H9 (cell line): Measurements from ENCODE around the gene SRGAP3. TPM values are rescaled to one million over a fixed set of nuclear protein-coding genes. Genes with fewer than 3 reads are reported as not detected.

Experiments
- DNase-seq: peaks from one replicate; pipeline ENCODE4 v3.0.0-alpha.2; 2017
- H2AFZ ChIP-seq: one replicate; pipeline ENCODE4 v1.6.1; 2013; ENCODE audit warnings: mild to moderate bottlenecking, low read length, control low read depth, moderate library complexity
- H2AK5ac ChIP-seq: 2 replicates; pipeline ENCODE4 v1.6.1; 2013; ENCODE audit warnings: low read length, control low read depth, mixed read lengths; ENCODE audit not compliant: insufficient read length
- H2BK120ac ChIP-seq: one replicate; pipeline ENCODE4 v1.6.1; 2013; ENCODE audit warnings: low read depth, mild to moderate bottlenecking, low read length, control low read depth, inconsistent platforms; ENCODE audit not compliant: poor library complexity, severe bottlenecking
- H2BK12ac ChIP-seq: 2 replicates; pipeline ENCODE4 v1.6.1; 2013; ENCODE audit warnings: low read length, control low read depth, mixed read lengths, low read depth; ENCODE audit not compliant: insufficient read length
- H2BK15ac ChIP-seq: 2 replicates; pipeline ENCODE4 v1.6.1; 2013; ENCODE audit warnings: low read depth, low read length, control low read depth
- H2BK20ac ChIP-seq: one replicate; pipeline ENCODE4 v1.6.1; 2013; ENCODE audit warnings: low read depth, mild to moderate bottlenecking, low read length, control low read depth, inconsistent platforms; ENCODE audit not compliant: poor library complexity, severe bottlenecking
- H2BK5ac ChIP-seq: 2 replicates; pipeline ENCODE4 v1.6.1; 2013; ENCODE audit warnings: low read length, control low read depth, mixed read lengths; ENCODE audit not compliant: insufficient read length
- H3K14ac ChIP-seq: 2 replicates; pipeline ENCODE4 v1.6.1; 2013; ENCODE audit warnings: low read length, control low read depth; ENCODE audit not compliant: insufficient read depth
- H3K18ac ChIP-seq: 2 replicates; pipeline ENCODE4 v1.6.1; 2013; ENCODE audit warnings: low read depth, mild to moderate bottlenecking, mixed read lengths, low read length, control low read depth; ENCODE audit not compliant: insufficient read length
- H3K23ac ChIP-seq: 2 replicates; pipeline ENCODE4 v1.6.1; 2013; ENCODE audit warnings: low read length, control low read depth, mixed read lengths, low read depth; ENCODE audit not compliant: insufficient read length
- H3K23me2 ChIP-seq: 2 replicates; pipeline ENCODE4 v1.6.1; 2013; ENCODE audit warnings: low read depth, mild to moderate bottlenecking, mixed read lengths, low read length, control low read depth; ENCODE audit not compliant: insufficient read length, poor library complexity, severe bottlenecking
- H3K27ac ChIP-seq: 2 replicates; pipeline ENCODE4 v1.5.1; 2013; ENCODE audit warnings: low read length, control low read depth, mixed read lengths, low read depth; ENCODE audit not compliant: insufficient read length
- H3K27me3 ChIP-seq: 2 replicates; pipeline ENCODE4 v1.6.1; 2013; ENCODE audit warnings: low read length, control low read depth, inconsistent platforms; ENCODE audit not compliant: insufficient read depth
- H3K4ac ChIP-seq: 2 replicates; pipeline ENCODE4 v1.6.1; 2013; ENCODE audit warnings: low read depth, mild to moderate bottlenecking, control low read depth, inconsistent platforms, low read length, moderate library complexity
- H3K4me1 ChIP-seq: 2 replicates; pipeline ENCODE4 v1.6.1; 2013; ENCODE audit warnings: low read length, control low read depth, inconsistent platforms; ENCODE audit not compliant: insufficient read depth
- H3K4me2 ChIP-seq: 2 replicates; pipeline ENCODE4 v1.6.1; 2013; ENCODE audit warnings: low read length, control low read depth, mixed read lengths; ENCODE audit not compliant: insufficient read length, insufficient read depth
- H3K56ac ChIP-seq: 2 replicates; pipeline ENCODE4 v1.6.1; 2013; ENCODE audit warnings: low read depth, mild to moderate bottlenecking, mixed read lengths, low read length, control low read depth; ENCODE audit not compliant: insufficient read length
- H3K79me1 ChIP-seq: 2 replicates; pipeline ENCODE4 v1.6.1; 2013; ENCODE audit warnings: low read depth, mild to moderate bottlenecking, moderate library complexity, low read length, control low read depth, inconsistent platforms; ENCODE audit not compliant: insufficient read depth, poor library complexity, severe bottlenecking
- H3K79me2 ChIP-seq: 2 replicates; pipeline ENCODE4 v1.6.1; 2013; ENCODE audit warnings: low read length, control low read depth, inconsistent platforms; ENCODE audit not compliant: insufficient read depth
- H3K9ac ChIP-seq: 2 replicates; pipeline ENCODE4 v1.6.1; 2013; ENCODE audit warnings: low read length, control low read depth, mixed read lengths; ENCODE audit not compliant: insufficient read length; ENCODE audit errors: extremely low read depth
- H3K9me3 ChIP-seq: one replicate; pipeline ENCODE4 v1.6.1; 2013; ENCODE audit warnings: low read depth, low read length, inconsistent platforms; ENCODE audit not compliant: control insufficient read depth
- H3T11ph ChIP-seq: one replicate; pipeline ENCODE4 v1.6.1; 2013; ENCODE audit warnings: mild to moderate bottlenecking, low read length, control low read depth, inconsistent platforms
- H4K20me1 ChIP-seq: one replicate; pipeline ENCODE4 v1.6.1; 2013; ENCODE audit not compliant: control insufficient read depth, insufficient read length, insufficient read depth
- H4K5ac ChIP-seq: 2 replicates; pipeline ENCODE4 v1.6.1; 2013; ENCODE audit warnings: low read depth, mild to moderate bottlenecking, mixed read lengths, low read length, control low read depth; ENCODE audit not compliant: insufficient read length
- H4K8ac ChIP-seq: replicated peaks from 2 replicates; pipeline ENCODE4 v1.6.1; 2013; ENCODE audit warnings: low read length, control low read depth, mixed read lengths, low read depth; ENCODE audit not compliant: insufficient read length
- H4K91ac ChIP-seq: 2 replicates; pipeline ENCODE4 v1.6.1; 2013; ENCODE audit warnings: low read depth, mild to moderate bottlenecking, moderate library complexity, mixed read lengths, low read length, control low read depth; ENCODE audit not compliant: insufficient read length
- H3K27ac Mint-ChIP-seq, 3 experiments: 2 replicates in 2 of 3; 3 replicates in 1 of 3; pipeline ENCODE4 v1.8.0; 2020 to 2021; ENCODE audit warnings: mixed read lengths in 3 of 3, mild to moderate bottlenecking in 1 of 3, moderate library complexity in 1 of 3
- H3K27me3 Mint-ChIP-seq: 2 replicates; pipeline ENCODE4 v1.8.0; 2021; ENCODE audit warnings: low read depth, mild to moderate bottlenecking, moderate library complexity, mixed read lengths
- H3K36me3 Mint-ChIP-seq, 3 experiments: 2 replicates in 2 of 3; 3 replicates in 1 of 3; pipeline ENCODE4 v1.8.0; 2020 to 2021; ENCODE audit warnings: low read depth in 3 of 3, mixed read lengths in 3 of 3; ENCODE audit not compliant: insufficient read depth in 1 of 3
- H3K4me1 Mint-ChIP-seq, 2 experiments: 2 replicates each; pipeline ENCODE4 v1.8.0; 2020; ENCODE audit warnings: mixed read lengths in 2 of 2
- H3K4me3 Mint-ChIP-seq, 2 experiments: 2 replicates in 1 of 2; 3 replicates in 1 of 2; pipeline ENCODE4 v1.8.0; 2020 to 2021; ENCODE audit warnings: mild to moderate bottlenecking in 2 of 2, mixed read lengths in 2 of 2, moderate library complexity in 1 of 2
- H3K9me3 Mint-ChIP-seq, 2 experiments: 2 replicates in 1 of 2; 3 replicates in 1 of 2; pipeline ENCODE4 v1.8.0; 2020; ENCODE audit warnings: mild to moderate bottlenecking in 2 of 2, mixed read lengths in 2 of 2, moderate library complexity in 1 of 2
- CTCF ChIP-seq: fragments of 200-600 bp; sonication (generic); conservative IDR thresholded peaks from 3 replicates; pipeline ENCODE4 v1.8.0; 2021; ENCODE audit warnings: antibody characterized with exemption, mild to moderate bottlenecking
- WGBS: extraction: QIAGEN DNeasy Blood & Tissue Kit; methylation state at CpG from one replicate; pipeline ENCODE4 v1.1.7; 2013; ENCODE audit warnings: missing lambda C conversion rate, low lambda C conversion rate, mixed read lengths; ENCODE audit not compliant: insufficient read length; ENCODE audit errors: extremely low coverage; 5-methylcytosine and 5-hydroxymethylcytosine counted together
- total RNA-seq: library from RNA; stranded (reverse); gene quantifications from 2 replicates; pipeline ENCODE4 v1.2.1, GENCODE V29; 2021

Gene SRGAP3
- total RNA-seq, 1 experiment from 2014 or later = 3.4 TPM

DNA sequence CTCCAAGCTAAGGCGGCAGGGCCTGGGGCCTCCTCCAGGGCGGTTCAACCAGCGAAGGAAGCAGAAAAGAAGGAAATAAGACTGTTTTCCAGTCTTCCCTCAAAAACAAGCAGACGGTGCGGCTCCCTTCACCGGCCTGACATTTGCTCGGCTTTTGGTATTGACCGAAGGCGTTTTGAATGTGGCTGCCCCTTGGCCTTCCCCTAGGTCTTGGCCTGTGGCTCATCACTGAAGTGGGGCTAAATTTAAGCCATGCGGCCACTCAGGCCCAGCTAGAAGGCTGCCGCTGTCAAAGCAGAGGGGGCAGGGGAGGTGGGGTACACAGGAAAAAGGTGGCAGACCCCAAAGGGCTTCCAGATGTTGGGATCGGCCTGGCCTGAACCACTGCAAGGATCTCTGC is 86.2 kb downstream of the SRGAP3 start:
- H3K9ac ChIP-seq = no peak overlapping the region
- H3K14ac ChIP-seq = no peak overlapping the region
- no peak overlapping the region for H2BK120ac ChIP-seq
- H4K91ac ChIP-seq = no peak overlapping the region
- H3K23me2 ChIP-seq = no peaks in the 10 kb centered on the region
- no peak overlapping the region for H2BK5ac ChIP-seq
- H3K4me1 ChIP-seq = peaks cover 6% of the 10 kb centered on the region; the same call in 1 of the 2 replicates
- TF ChIP-seq CTCF = no peak
- no peak overlapping the region for H2BK15ac ChIP-seq
- H4K5ac ChIP-seq = no peak overlapping the region
- H4K20me1 ChIP-seq = no peaks in the 10 kb centered on the region
- no peaks in the 10 kb centered on the region for H3K27me3 ChIP-seq
- H3K23ac ChIP-seq = no peak overlapping the region
- no peak overlapping the region for H3K27ac ChIP-seq
- H3K4ac ChIP-seq = no peak overlapping the region
- no peak overlapping the region for H2AK5ac ChIP-seq
- no peak for DNase-seq
- no peak overlapping the region for H4K8ac ChIP-seq
- H3K4me2 ChIP-seq = no peak overlapping the region
- H3K27me3 Mint-ChIP-seq = peaks cover 1% of the 10 kb centered on the region
- no peaks in the 10 kb centered on the region for H3K79me1 ChIP-seq
- no peak overlapping the region for H3T11ph ChIP-seq
- no peaks in the 10 kb centered on the region for H3K9me3 Mint-ChIP-seq
- H3K36me3 Mint-ChIP-seq = no peaks in the 10 kb centered on the region
- H3K4me3 Mint-ChIP-seq = no peak overlapping the region
- WGBS = no CpG with 5 or more reads among the region's 12 CpGs
- no peak overlapping the region for H3K56ac ChIP-seq
- no peak overlapping the region for H2BK12ac ChIP-seq
- no peak overlapping the region for H3K18ac ChIP-seq
- no peaks in the 10 kb centered on the region for H3K9me3 ChIP-seq
- no peak overlapping the region for H2AFZ ChIP-seq
- peaks cover 9 to 10% of the 10 kb centered on the region in 2 experiments for H3K4me1 Mint-ChIP-seq
- H3K79me2 ChIP-seq = no peaks in the 10 kb centered on the region
- H3K27ac Mint-ChIP-seq = no peak overlapping the region
- H2BK20ac ChIP-seq = no peak overlapping the region
